HG03045 (cell line): ENCODE measurements around the gene RFTN1.

Source experiments
- ATAC-seq: cut with Tn5 transposase; IDR thresholded peaks from one replicate; pipeline ENCODE4 v1.9.1; 2021; ENCODE audit warnings: mild to moderate bottlenecking, moderate library complexity; ENCODE audit not compliant: unreplicated experiment

The RFTN1 gene

DNA sequence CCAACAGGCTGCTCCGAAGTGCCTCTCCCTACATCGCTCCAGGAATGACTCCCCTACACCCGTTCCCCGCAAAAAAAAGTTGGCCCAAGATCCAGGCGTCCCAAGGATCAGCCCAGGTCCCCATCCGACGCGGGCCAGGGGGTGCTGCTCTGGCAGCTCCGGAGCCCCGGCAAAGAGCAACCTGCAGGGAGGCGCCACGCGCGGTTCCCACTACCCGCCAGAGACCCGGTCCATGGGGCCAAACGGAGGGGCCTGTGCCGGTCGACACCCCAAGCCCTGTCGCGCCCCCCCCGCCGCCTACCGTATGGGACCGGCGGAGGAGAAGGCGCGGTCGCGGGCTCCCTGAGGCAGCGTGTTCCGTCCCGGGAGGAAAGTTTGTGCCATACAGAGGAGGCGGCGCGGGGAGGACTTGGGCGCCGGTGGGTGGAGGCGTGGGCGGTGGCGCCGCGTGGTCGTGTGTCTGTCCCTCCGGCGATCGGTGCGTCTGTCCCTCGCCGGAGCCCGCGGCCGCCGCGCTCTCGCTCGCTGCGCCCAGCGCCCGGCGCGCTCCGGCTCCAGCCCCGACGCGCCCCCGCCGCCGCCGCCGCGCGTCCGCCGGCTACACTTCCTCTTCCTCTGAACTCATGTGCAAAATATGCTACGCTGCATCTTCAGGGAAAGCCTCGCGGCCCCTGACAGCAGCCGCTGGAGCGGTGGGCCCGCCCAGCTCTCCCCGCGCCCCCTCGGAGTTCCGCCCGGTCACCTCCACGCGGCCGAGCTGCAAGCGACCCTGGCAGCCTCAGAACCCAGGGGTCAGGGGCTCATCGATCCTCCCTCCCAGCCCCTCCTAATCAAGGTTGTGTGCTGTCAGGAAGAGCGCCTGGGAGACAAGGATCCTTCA, at the start of gene RFTN1:
TSS of gene RFTN1 (minus strand) at position 559 of the 880 bp plus-strand sequence. CDS start 19,830 bp downstream, outside the sequence.
- ATAC-seq, result no peak

GRCh38 chr3:16559653-16560365, 46.3 kb upstream of the RFTN1 start:
- no peak for ATAC-seq

GRCh38 chr3:16554126-16554525, 40.6 kb upstream of the RFTN1 start:
- no peak for ATAC-seq

DNA sequence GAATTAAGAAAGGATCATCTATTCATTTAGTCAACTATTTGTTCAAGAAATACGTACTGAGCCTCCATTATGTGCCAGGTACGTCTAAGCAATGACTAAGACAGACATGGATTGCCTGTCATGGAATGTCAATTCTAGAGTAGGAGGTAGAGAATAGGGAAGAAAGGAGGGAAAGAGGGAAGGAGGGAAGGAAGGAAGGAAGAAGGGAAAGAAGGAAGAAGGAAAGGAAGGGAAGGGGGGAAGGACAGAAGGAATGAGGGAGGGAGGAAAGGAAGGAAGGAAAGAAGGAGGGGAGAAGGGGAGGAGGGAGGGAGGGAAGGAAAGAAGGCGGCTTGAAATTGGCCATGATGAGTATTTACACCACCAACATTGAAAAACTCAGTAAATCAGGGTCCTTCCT, 39.3 kb upstream of the RFTN1 start:
- no peak for ATAC-seq

GRCh38 chr3:16551342-16551976, 38.0 kb upstream of the RFTN1 start:
- ATAC-seq, result no peak

- peak; percentile 83 for ATAC-seq
Observed at GRCh38 chr3:16550676-16551341, 37.3 kb upstream of the RFTN1 start.

DNA sequence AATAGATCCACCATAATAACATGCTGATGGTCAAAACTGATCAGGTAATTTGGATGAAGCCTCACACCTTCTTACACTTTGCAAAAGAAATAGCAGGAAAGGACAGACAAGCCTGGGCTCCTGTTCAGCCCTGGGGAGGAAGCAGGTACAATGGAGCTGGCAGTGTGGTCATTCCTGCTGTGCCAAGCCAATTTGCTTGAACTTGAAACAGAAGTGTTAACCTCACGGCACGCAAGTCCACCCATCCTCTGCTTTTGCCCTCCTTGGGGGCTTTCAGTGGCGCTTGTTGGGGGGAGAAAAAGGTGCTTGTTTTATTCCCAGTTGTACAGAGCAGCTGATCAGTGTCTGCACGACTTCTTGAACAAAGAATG, 36.8 kb upstream of the RFTN1 start:
- no peak for ATAC-seq

DNA sequence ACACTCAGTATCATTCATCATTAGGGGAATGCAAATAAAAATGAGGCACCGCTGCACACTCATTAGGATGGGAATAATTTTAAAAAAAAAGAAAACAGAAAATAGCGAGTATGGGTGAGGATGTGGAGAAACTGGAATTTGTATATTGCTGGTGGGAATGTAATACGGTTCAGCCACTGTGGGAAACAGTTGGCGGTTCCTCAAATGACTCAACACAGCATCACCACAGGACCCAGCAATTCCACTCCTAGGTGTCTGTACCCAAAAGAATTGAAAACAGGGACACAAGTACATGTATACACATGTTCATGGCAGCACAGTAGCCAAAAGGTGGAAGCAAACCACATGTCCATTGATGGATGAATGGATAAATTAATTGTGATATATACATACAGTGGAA, 35.2 kb upstream of the RFTN1 start:
- no peak for ATAC-seq

- ATAC-seq, result no peak
Observed at GRCh38 chr3:16547561-16548357, 34.3 kb upstream of the RFTN1 start.

DNA sequence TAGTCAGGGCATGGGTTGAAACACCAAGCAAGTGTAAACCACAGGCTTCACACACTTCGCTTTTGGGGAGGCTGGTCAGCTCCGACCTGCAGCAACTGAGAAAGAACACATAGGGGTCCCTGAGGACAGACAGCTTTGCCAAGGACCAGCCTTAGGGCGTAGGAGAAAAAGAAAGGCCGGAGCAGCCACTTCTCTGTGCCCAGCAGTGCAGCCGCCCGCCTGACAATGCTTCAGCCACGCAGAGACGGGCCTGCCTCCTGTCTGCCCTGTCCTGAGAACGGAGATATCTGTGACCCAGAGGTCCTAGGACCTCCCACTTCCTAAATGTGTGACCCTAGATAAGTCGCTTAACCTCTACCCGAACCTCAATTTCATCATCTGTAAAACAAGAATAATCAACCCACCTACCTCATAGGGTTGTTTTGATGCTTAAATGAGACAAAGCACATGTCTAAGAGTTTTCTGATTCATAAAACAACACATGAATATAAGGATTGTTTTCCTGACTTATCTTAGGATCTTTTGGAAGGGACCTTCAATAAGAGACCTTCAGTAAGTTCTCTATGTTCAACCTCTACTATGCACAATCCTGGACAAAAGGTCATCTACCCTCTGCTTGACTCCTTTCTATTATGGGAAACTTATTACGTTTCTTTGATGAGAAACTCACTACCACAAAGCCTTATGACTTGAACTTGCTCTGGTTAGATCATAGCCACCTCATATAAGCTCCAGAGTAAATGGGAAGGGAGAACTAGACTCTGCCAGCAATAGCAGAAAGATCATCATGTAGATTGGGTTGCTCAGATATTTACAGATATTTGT, 32.9 kb upstream of the RFTN1 start:
- ATAC-seq, result no peak

DNA sequence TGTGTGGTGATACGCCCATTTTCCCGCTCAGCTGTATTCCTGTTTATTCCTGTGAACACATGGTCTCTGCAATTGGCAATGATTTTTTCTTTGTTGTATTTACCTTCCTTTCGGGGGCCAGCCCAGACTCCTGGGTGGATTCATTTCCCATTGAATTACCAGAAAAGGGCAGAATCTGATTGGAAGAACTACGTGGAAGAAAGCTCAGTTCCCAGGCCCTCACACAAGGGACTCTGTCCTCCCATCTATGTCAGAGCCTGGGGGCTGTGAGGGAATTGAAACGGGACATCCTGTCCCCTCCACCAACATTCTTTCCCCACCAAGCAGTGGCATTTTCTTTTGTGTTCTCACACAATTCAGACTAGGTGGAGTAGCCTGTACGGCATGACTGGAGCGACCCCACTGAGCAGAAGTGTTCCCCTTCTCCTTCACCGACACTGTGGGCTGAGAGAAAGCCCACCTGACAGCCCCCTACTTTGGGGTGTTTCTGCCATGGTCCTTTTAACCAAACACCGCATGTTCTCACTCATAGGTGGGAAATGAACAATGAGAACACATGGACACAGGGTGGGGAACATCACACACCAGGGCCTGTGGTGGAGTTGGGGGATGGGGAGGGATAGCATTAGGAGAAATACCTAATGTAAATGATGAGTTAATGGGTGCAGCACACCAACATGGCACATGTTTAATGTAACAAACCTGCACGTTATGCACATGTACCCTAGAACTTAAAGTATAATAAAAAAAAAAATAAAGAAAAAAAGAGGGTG, 32.1 kb upstream of the RFTN1 start:
- ATAC-seq, result no peak

- ATAC-seq, result no peak
Observed at GRCh38 chr3:16543242-16543864, 29.9 kb upstream of the RFTN1 start.

DNA sequence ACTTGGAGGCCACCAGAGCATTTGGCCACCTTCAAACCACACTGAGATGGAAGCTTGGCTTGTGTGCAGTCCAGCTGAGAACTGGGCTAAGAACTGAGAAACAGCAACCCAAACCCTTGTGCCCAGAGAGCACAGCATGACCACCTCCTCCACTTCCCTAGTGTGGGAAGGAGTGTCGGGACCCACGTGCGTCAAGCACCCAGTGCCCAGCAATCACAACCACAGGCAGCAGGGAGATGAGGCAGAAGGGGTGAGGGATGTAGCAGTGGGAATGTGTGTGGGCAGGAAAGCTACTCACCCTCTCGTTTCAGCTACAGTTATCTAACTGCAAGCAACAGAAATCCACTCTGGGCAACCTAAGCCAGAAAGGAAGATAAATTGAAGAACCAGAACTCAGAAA, 25.0 kb upstream of the RFTN1 start:
- ATAC-seq, result no peak

GRCh38 chr3:16536996-16537395, 23.5 kb upstream of the RFTN1 start:
- no peak for ATAC-seq

DNA sequence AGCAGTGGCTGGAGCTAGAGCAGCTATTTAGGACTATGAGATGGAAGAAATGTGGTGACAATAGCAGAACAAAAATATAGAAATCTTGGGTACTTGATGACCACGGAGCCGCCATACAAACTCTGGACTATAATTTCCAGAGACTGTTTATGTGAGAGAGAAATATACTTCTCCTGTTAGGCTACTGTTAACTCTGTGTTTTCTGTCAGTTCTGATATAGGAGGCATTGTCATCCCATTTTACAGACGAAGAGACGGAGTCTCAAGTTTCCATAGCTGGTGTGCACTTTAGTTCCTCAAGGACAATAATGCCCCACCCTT, 22.8 kb upstream of the RFTN1 start:
- ATAC-seq, result no peak

DNA sequence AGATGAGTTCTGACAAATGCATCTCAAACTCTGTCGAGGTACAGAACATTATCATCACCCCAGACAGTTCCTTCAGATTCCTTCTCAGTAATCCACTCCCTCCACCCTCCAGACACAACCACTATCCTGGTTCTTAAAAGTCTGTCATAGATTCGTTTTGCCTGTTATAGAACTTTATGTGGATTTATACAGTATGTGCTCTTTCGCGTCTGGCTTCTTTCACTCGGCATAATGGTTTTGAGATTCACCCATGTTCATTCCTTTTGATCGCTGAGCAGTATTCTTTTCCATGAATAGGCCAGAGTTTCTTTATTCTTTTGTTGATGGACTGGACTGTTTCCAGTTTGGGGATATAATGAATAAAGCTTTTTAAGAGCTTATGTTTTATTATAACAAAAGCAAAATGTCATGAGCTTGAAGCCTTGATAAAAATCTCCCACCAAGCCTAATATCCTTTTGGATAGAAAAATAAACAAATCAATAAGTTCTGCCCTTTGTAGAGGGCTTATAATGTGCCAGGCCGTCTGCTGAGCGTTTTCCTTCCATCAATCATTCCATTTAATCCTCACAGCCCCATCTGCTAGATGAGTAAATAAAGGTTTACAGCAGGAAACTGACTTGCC, 21.3 kb upstream of the RFTN1 start:
- no peak for ATAC-seq

- ATAC-seq, result no peak
Observed at GRCh38 chr3:16533928-16534574, 20.6 kb upstream of the RFTN1 start.

DNA sequence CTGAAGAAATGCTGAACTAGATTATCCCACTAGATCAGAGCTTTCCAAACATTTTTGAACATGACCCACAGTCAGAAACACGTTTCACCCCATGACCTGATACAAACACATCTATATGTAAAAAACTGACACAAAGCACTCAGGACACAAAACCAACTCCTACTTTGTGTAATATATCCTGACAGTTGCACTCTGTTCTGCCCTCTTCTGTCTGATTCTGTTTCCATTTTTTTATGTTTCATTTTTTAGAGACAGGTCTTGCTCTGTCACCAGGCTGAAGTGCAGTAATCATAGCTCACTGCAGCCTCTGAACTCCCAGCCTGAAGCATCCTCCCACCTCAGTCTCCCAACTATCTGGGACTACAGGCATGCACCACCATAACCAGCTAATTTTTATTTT, 15.8 kb upstream of the RFTN1 start:
- no peak for ATAC-seq
